Mucosa of rectum (tissue), 2 donors: ENCODE data around the gene C8A.

Source experiments
- H3K27ac ChIP-seq, 2 donors: one replicate each; pipeline ENCODE4 v1.7.0; 2013; ENCODE audit warnings: inconsistent platforms in 2 of 2, low read depth in 2 of 2, low read length in 2 of 2
- H3K27me3 ChIP-seq, 2 donors: one replicate each; pipeline ENCODE4 v1.7.0; 2013; ENCODE audit warnings: low read length in 2 of 2; ENCODE audit not compliant: control insufficient read depth in 2 of 2, insufficient read depth in 2 of 2
- H3K36me3 ChIP-seq, 2 donors: one replicate each; pipeline ENCODE4 v1.7.0; 2013; ENCODE audit warnings: low read length in 2 of 2; ENCODE audit not compliant: control insufficient read depth in 2 of 2, insufficient read depth in 2 of 2
- H3K4me1 ChIP-seq, 2 donors: one replicate each; pipeline ENCODE4 v1.7.0; 2013; ENCODE audit warnings: low read length in 2 of 2, mild to moderate bottlenecking in 1 of 2; ENCODE audit not compliant: control insufficient read depth in 2 of 2, insufficient read depth in 2 of 2
- H3K4me3 ChIP-seq, 2 donors: one replicate each; pipeline ENCODE4 v1.7.0; 2013; ENCODE audit warnings: low read length in 2 of 2
- H3K9ac ChIP-seq, 2 donors: one replicate each; pipeline ENCODE4 v1.7.0; 2013; ENCODE audit warnings: low read length in 2 of 2, low read depth in 1 of 2, mild to moderate bottlenecking in 1 of 2
- H3K9me3 ChIP-seq, 2 donors: one replicate each; pipeline ENCODE4 v1.7.0; 2013; ENCODE audit warnings: low read length in 2 of 2; ENCODE audit not compliant: control insufficient read depth in 2 of 2
- donor health status: healthy.
- donor health status: Normal muscosa, but diverticular disease.

The C8A gene

DNA sequence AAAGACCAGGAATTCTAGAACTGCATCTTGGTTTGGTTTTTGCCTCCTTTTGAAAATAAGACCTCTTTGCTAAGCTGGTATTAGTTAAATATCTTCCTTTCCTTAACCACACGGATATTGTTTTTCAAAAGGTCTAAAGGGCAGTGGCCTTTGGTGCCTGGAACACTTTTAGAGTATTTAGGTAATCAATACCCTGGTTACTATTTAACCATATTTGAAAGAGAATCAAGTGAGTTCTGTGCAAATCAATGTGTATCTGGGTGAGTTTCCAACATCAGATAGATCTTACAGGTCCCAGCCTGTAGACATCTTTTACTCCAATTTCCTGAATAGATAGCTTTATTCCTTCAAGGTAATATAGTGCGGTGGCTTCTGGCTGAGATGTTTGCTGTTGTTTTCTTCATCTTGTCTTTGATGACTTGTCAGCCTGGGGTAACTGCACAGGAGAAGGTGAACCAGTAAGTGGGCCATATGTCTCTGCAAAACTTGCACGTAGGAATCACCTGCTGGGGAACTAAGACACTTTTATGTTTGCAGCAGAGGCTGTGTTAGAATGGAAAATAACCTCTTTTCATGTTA lies at the start of gene C8A:
Gene C8A, plus strand, starts transcription at position 277 of the 579 bp plus-strand sequence. Its CDS starts 105 bp downstream, at position 382.
- Histone ChIP-seq H3K9ac (no peak within 1 kb of the TSS), H3K4me3 (no peak within 1 kb of the TSS), H3K27ac (no peak within 1 kb of the TSS), H3K9me3 (no peaks in the 10 kb centered on the region), H3K36me3 (no peaks in the 10 kb centered on the region), H3K27me3 (no peaks in the 10 kb centered on the region), H3K4me1 (no peaks in the 10 kb centered on the region)

DNA sequence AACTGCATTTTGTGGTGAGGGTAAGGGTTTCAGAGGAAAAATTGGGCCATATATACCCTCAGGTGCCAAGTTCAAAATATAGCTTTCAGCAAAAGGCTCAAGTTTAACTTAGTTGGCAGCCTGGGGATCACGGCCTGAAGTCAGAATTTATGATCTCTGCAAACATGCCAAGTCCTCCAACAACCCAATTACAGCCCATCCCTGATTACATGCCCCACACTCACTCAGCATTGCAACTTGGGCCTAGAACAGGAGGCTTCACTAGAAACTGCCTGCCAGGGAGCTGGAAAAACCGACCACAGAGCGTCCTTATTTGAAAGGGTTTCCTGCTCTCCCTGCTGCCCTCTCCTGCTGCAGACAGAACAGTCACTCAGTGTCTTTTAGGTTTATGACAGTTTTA lies 47.8 kb upstream of the C8A start:
- Histone ChIP-seq H3K9ac (no peak overlapping the region), H3K4me3 (no peak overlapping the region), H3K27me3 (no peaks in the 10 kb centered on the region), H3K27ac (no peak overlapping the region), H3K9me3 (no peaks in the 10 kb centered on the region), H3K4me1 (peaks cover 3 to 9% of the 10 kb centered on the region in 2 donors), H3K36me3 (no peaks in the 10 kb centered on the region)

DNA sequence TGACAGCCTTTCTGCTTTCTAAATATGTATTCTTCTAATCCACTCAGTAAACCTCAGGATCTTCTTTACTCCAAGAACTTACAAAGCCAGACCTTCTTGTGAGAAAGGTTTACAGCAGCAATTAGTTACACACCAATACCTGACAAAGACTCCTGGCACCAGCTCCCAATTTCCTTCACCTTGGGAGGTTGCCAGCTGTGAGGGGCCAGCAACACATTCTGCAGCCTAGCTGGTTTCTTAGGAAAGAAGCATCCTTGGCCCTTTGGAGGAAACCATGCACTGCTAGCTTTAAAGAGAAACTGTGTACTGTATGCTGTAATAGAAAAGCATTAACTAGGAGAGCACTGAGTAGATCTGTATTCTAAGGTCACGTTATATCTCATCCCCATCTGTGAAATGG lies 46.2 kb upstream of the C8A start:
- H3K9me3 ChIP-seq = no peaks in the 10 kb centered on the region

DNA sequence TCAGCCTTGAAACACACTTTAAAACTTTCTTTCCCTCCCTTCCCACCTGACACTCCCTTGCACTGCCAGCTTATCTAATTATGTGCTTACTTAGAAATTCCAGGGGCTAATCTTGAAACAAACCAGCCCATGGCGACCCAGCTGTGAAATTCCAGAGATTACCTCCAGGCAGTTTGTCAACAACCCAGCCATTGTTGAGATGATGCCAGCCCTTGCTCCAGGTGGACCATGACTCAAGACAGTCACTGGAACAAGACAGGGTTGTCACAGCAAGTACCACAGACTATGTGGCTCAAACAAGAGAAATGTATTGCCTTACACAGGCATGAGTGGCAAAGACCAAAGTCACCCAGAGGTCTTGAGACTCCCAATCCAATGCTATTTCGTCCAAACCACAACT lies 43.3 kb upstream of the C8A start:
- Histone ChIP-seq H3K9ac (no peak overlapping the region), H3K36me3 (no peaks in the 10 kb centered on the region), H3K4me3 (no peak overlapping the region), H3K4me1 (peaks cover 3 to 9% of the 10 kb centered on the region in 2 donors), H3K9me3 (no peaks in the 10 kb centered on the region), H3K27me3 (no peaks in the 10 kb centered on the region), H3K27ac (no peak overlapping the region)

More for the DNA sequence above, 46.2 kb upstream of the C8A start:
- Histone ChIP-seq H3K4me1 (peaks cover 3 to 9% of the 10 kb centered on the region in 2 donors), H3K9ac (no peak overlapping the region), H3K4me3 (no peak overlapping the region), H3K27ac (no peak overlapping the region), H3K27me3 (no peaks in the 10 kb centered on the region), H3K36me3 (no peaks in the 10 kb centered on the region)

DNA sequence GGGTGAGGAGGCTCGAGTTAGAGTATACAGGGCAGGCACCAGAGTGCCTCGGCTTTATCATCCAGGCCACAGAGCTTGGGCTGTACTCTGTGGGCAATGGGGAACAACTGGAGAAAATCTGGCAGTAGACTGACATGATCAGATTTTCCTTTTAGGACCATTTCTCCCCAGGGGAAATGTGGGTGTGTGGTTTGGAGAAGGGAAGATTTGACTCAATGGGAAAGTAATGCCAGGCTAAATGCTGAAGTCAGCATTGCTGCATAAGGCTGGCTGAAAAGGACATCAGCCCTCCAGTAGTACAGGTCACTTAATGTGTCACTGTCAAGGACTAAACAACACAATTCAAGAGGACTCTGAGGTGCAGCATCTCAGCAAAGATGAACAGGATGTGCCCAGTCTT lies 40.4 kb upstream of the C8A start:
- H3K27ac ChIP-seq = no peak overlapping the region
- no peak overlapping the region for H3K4me3 ChIP-seq
- no peak overlapping the region for H3K9ac ChIP-seq
- H3K36me3 ChIP-seq = no peaks in the 10 kb centered on the region
- H3K9me3 ChIP-seq = no peaks in the 10 kb centered on the region
- H3K27me3 ChIP-seq = peaks cover 0 to 2% of the 10 kb centered on the region in 2 donors
- H3K4me1 ChIP-seq = peaks cover 0 to 2% of the 10 kb centered on the region in 2 donors

DNA sequence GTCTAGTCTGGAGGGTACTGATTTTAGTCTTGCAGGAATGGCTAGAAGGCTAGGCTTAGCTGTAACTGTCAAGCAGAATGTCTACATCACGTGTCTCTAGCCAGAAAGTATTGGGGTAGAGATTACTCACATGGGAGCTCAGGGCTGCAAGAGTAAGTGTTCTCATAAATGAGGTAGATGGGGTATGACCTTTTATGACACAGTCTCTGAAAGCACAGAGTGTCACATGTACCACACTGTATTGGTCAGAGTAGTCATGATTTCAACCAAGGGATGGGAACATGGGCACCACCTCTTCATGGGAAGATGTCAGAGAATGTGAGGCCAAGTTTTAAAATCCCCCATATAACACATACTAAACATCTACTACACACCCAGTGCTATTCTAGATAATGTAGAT lies 38.3 kb upstream of the C8A start:
- no peak overlapping the region for H3K27ac ChIP-seq
- no peaks in the 10 kb centered on the region for H3K36me3 ChIP-seq
- no peak overlapping the region for H3K4me3 ChIP-seq
- peaks cover 5 to 7% of the 10 kb centered on the region in 2 donors for H3K4me1 ChIP-seq
- peaks cover 0 to 2% of the 10 kb centered on the region in 2 donors for H3K27me3 ChIP-seq
- no peaks in the 10 kb centered on the region for H3K9me3 ChIP-seq
- H3K9ac ChIP-seq = no peak overlapping the region

DNA sequence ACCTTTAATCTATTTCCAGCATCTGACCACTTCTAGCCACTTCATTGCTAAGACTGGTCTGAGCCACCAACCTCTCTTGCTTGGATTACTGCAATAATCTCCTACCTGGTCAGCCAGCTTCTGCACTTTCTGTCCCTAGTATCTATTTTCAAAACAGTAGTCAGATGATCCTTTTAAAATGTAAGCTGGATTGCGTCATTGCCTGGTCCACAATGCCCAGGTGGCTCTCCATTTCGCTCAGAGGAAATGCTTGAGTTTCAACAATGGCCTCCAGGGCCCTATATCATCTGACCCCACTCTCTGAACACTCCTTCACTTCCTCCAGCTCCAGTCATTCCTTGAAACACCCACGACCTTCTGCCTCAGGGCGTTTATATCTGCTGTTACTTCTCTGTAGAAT lies 37.7 kb upstream of the C8A start:
- no peak overlapping the region for H3K9ac ChIP-seq
- H3K27ac ChIP-seq = no peak overlapping the region
- H3K36me3 ChIP-seq = no peaks in the 10 kb centered on the region
- no peaks in the 10 kb centered on the region for H3K9me3 ChIP-seq
- peaks cover 0 to 2% of the 10 kb centered on the region in 2 donors for H3K27me3 ChIP-seq
- H3K4me3 ChIP-seq = no peak overlapping the region
- H3K4me1 ChIP-seq = peaks cover 5 to 8% of the 10 kb centered on the region in 2 donors

DNA sequence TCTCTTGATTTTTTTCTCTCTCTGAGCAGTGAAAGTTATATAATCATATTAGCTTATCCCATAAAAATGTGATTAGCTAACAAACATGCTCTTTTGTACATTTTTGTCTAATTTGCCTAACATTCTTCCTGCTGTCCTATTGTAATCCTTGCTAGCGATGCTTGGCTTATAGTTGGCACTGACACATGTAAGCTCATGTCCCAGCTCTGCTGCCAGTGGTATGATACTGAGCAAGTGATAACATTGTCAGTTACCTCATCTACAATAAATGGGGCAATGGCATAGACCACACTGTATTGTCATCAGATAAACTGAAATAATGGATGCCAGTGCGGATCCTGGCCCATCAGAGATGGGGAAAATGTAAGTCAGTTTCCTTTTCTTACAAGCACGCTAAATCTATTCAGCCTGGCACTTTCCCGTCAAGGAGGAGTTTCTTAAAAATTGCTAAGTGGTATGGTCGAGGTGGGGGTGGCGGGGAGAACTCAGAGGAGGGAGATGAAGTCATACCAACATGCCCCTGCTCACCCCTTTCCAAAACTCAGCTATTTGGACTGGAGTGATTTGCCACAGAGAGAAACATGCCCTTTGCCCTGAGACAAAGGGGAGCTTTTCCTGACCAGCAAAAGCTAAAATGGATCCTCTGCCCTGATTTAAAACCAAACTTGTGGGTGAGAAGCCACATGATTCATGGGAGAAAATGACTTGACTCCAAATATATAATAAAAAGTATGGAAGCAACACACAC lies 36.7 kb upstream of the C8A start:
- Histone ChIP-seq H3K27me3 (peaks cover 0 to 2% of the 10 kb centered on the region in 2 donors), H3K9ac (no peak overlapping the region), H3K36me3 (no peaks in the 10 kb centered on the region), H3K4me1 (peaks cover 5 to 8% of the 10 kb centered on the region in 2 donors), H3K27ac (no peak overlapping the region), H3K4me3 (no peak overlapping the region), H3K9me3 (no peaks in the 10 kb centered on the region)

DNA sequence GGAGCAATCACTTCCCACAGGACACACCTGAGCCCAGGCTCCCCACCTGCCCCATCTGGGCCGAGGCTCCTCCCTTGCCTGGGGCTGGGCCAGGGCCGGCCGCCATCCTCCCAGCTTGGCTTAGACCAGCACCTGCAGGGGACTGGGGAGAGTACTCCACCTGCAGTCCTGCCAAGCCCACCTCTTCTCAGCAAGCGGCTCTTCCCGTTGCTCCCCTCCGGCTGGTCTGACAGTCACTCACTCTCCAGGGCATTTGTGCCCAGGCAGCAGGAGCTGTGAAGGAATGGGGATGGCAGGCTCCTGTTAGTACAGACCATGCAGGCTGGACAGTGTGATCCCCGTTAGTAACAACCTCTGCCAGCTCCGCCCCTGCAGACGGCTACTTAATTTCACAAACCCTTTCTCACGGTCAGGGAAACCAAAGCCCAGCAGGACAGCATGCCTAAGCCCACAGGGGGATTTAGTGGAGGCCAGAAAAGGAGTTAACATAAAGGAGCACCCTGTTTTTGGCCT lies 35.2 kb upstream of the C8A start, which contains the start of gene FYB2:
Gene FYB2, minus strand, starts transcription at position 18 of the 513 bp plus-strand sequence. CDS start 114 bp downstream, outside the sequence.
- Histone ChIP-seq H3K27ac (no peak within 1 kb of the TSS), H3K9me3 (no peaks in the 10 kb centered on the region), H3K4me1 (peaks cover 5 to 8% of the 10 kb centered on the region in 2 donors), H3K27me3 (peaks cover 0 to 2% of the 10 kb centered on the region in 2 donors), H3K9ac (no peak within 1 kb of the TSS), H3K36me3 (no peaks in the 10 kb centered on the region), H3K4me3 (no peak within 1 kb of the TSS)

DNA sequence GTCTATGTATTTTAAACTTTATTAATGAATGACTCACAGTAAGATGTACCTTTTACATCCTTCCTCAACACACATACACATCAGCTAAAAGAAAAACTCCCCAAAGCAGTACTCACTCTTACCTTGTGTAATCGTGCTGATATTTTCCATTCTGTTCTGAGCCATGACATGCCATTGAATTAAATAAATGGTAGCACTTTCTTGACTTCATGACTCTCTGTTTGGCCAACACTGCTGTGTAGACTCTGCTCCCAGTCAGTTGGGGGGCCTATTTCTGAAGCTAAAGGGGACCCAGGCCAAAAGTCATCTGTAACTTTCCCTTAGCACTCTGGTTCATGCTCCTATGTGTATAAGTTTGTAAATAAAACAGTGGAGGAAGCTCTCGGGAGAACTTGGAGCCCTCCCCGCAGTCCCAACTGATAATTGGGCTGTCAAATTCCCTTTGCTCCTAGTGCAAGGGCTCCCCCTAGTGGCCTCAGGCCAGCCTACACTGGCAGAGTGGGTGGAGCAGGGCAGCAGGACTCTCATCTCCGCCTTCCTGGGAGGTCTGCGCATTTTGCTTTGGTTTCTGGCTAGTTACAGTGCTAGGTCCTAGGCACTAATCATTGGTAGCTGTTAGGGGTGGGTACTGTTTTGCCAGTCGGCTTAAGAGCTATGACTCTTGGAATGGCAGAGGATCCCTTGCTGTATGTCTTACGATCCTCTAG lies 33.7 kb upstream of the C8A start:
- no peaks in the 10 kb centered on the region for H3K9me3 ChIP-seq

More for the DNA sequence above, 33.7 kb upstream of the C8A start:
- Histone ChIP-seq H3K27me3 (peaks cover 0 to 2% of the 10 kb centered on the region in 2 donors), H3K4me3 (no peak overlapping the region), H3K36me3 (no peaks in the 10 kb centered on the region), H3K27ac (no peak overlapping the region), H3K9ac (no peak overlapping the region), H3K4me1 (peaks cover 5 to 8% of the 10 kb centered on the region in 2 donors)
